LNCAP (cell line): ENCODE results near the gene PTGR2.

Source experiments
- CTCF ChIP-seq: fragments of 450-650 bp; IDR thresholded peaks from 2 replicates; pipeline ENCODE4 v1.5.1; 2017; ENCODE audit warnings: mild to moderate bottlenecking

The PTGR2 gene

DNA sequence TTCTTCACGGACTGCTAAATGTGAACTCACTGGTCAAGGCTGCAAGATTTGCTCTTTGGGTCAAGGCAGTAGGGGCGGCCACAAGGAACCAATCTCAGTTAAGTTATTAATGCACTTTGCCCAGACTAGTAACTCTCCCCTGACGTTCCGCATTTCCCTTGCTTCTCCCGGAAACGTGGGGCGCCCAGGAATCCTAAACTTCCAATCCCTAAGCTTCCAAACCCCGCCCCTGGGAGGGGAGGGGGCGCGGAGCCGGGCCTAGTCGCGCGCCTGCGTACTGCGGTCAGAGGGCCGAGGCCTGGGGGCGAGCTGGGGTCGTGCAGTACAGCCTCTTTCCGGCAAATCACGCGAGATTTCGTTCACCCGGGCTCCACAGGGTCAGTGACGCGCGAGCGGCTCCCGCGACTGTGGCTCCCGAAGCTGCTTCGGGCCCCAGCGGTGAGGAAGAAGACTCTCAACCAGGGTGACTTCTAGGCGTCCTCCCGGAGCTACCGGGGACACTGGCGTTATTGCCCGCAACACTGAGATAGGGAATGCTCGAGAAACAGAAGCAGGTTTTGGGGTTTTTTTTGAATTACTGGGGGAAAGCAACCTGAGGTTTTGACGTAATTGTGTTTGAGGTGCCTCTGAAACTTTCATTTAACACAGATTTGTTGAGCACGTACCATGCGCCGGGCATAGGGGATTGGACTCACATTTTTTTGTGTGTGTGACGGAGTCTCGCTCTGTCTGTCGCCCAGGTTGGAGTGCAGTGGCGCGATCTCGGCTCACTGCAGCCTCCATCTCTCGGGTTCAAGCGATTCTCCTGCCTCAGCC is at the start of gene PTGR2:
PTGR2 (plus strand) TSS at position 265 of the 816 bp plus-strand sequence. CDS start 7,032 bp downstream, outside the sequence.
- TF ChIP-seq CTCF = no peak

DNA sequence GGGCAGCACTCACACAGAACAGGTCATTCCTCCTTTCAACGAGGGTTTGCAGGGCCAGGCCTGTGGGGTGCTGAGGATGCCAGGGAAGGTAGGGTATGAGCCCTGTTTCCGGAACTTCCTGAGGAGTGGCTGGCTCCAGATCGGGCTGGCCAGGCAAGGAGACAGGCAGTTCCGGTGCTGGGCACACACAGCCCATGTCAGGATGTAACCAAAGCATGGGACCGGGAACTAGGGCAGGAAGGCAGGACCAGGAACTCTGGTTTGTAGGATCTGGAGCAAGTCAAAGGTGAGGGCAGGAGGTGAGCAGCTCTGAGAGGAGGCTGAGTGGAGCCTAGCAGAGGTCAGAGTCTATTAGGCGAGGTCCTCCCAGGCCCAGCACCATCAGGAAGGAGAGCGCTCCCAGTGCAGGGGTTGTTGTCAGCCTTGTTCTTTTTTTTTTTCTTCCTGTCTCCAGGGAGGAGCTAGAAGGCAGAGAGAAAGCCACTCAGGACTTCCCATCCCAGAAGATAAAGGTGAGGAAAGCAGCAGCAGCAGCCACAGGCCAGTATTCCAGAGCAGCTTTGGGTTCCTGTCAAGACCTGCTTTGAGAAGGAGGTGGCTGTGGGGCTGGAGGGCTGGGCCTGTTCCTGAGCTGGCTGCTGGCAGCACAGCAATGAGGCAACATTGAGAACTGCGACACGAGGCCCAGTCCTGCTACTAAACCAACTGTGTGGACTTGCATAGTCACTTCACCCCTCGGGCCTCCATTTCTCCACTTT is 49.0 kb upstream of the PTGR2 start:
- TF ChIP-seq CTCF = no peak

DNA sequence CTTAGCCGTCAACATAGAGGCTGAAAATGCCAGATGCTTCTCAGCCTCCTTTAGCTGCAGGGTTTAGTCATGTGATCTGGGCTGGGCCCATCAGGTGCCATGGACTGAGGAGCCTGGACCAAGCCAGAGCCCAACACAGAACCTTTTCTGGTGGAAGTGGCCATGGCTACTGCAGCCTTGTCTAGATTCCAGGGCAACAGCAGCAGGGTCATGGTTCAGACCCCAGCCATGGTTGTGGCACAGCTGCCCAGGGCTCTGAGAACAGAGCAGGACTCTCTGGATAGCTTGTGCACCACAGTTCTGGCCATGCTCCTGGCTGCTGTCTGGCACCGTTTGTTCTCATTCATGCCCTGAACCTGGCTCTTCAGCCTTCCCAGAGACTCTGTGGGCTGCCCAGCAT is 47.0 kb upstream of the PTGR2 start:
- no peak for TF ChIP-seq CTCF

GRCh38 chr14:73807457-73807856 is 44.2 kb upstream of the PTGR2 start:
- TF ChIP-seq CTCF = no peak

DNA sequence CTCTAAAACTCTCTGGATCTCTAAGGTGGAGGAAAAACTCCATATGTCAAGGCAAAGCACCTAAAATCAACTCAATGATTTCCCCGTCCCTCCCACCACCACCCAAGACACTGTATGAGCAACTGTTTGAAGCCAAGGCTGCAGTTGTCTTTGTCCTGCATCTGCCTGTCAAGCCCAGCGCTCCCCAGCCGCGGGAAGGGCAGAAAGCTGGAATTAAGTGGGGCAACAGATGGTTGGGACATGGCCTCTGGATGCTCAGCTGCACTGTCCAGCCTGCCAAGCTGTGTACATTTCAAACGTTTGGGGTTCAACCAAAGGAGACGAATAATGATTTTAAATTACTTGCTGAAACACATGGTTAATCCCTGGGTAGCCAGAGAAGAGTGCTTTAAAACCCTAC is 42.2 kb upstream of the PTGR2 start:
- TF ChIP-seq CTCF = no peak

DNA sequence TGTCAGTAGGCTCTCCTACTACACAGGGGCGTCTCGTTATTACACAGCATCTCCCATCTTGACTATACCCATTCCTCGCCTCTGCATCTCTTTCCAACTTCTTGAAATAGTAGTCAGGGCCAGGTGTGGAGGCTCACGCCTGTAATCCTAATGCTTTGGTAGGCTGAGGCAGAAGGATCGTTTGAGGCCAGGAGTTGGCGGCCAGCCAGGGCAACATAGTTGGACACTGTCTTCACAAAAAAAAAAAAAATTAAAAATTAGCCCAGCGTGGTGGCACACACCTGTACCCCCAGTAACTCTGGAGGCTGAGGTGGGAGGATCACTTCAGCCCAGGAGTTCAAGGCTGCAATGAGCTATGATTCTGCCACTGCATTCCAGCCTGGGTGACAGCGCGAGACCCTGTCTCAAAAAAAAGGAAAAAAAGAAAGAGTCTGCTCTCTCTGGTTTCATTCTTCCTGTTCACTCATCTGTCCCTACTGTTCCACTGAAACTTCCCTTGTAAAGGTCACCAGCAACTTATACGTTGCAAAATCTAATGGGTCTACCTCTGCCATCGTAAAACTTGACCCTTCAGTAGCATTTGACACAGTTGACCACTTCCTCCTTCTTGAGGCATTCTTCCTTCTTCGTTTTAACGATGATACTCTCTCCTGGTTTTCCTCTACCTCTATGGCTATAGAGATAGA is 41.0 kb upstream of the PTGR2 start:
- no peak for TF ChIP-seq CTCF

- no peak for TF ChIP-seq CTCF
These were observed 40.5 kb upstream of the PTGR2 start for GRCh38 chr14:73811164-73811503.
